PFSK-1 (cell line): ENCODE results near the gene C1orf87.

ENCODE experiments used
- POLR2AphosphoS5 ChIP-seq: IDR thresholded peaks from 2 replicates; pipeline ENCODE4 v1.6.1; 2012; ENCODE audit warnings: low read depth, mild to moderate bottlenecking, control low read depth, low read length, moderate library complexity
- SIN3A ChIP-seq: IDR thresholded peaks from 2 replicates; pipeline ENCODE4 v1.6.1; 2012; ENCODE audit warnings: mild to moderate bottlenecking, low read length, moderate library complexity, borderline replicate concordance; ENCODE audit not compliant: insufficient read depth
- TAF1 ChIP-seq: IDR thresholded peaks from 2 replicates; pipeline ENCODE4 v1.6.1; 2012; ENCODE audit warnings: low read length, control low read depth, borderline replicate concordance; ENCODE audit not compliant: insufficient read depth
- TF ChIP-seq, protein P1 (sequence below), 2 experiments: IDR thresholded peaks; 2 replicates each; pipeline versions ENCODE4 v1.6.1 to v1.8.0; 2011 to 2012; ENCODE audit warnings: low read depth in 2 of 2, low read length in 2 of 2, control low read depth in 1 of 2, inconsistent platforms in 1 of 2, mild to moderate bottlenecking in 1 of 2, moderate library complexity in 1 of 2; ENCODE audit not compliant: insufficient read depth in 1 of 2

GRCh38 chr1:60055336-60055735 lies 18.2 kb downstream of the C1orf87 start:
- TF ChIP-seq POLR2AphosphoS5, result no peak
- no peak for TF ChIP-seq TAF1
- TF ChIP-seq, protein P1, sequence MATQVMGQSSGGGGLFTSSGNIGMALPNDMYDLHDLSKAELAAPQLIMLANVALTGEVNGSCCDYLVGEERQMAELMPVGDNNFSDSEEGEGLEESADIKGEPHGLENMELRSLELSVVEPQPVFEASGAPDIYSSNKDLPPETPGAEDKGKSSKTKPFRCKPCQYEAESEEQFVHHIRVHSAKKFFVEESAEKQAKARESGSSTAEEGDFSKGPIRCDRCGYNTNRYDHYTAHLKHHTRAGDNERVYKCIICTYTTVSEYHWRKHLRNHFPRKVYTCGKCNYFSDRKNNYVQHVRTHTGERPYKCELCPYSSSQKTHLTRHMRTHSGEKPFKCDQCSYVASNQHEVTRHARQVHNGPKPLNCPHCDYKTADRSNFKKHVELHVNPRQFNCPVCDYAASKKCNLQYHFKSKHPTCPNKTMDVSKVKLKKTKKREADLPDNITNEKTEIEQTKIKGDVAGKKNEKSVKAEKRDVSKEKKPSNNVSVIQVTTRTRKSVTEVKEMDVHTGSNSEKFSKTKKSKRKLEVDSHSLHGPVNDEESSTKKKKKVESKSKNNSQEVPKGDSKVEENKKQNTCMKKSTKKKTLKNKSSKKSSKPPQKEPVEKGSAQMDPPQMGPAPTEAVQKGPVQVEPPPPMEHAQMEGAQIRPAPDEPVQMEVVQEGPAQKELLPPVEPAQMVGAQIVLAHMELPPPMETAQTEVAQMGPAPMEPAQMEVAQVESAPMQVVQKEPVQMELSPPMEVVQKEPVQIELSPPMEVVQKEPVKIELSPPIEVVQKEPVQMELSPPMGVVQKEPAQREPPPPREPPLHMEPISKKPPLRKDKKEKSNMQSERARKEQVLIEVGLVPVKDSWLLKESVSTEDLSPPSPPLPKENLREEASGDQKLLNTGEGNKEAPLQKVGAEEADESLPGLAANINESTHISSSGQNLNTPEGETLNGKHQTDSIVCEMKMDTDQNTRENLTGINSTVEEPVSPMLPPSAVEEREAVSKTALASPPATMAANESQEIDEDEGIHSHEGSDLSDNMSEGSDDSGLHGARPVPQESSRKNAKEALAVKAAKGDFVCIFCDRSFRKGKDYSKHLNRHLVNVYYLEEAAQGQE (IDR thresholded peaks at IDR 0.05; ENCODE audit: insufficient read depth in 1 of 2, low read depth in 2 of 2, low read length in 2 of 2), result no peak
- TF ChIP-seq SIN3A, result no peak
